Gastroesophageal sphincter (tissue), 4 donors: Measurements from ENCODE around the gene GRXCR2. TPM values are rescaled to one million over a fixed set of nuclear protein-coding genes. Genes with fewer than 3 reads are reported as not detected.

ENCODE experiments used
- ATAC-seq: fragments of 150-250 bp; one replicate; pipeline ENCODE4 v1.9.1; 2016; ENCODE audit warnings: mild to moderate bottlenecking, moderate library complexity
- H3K27ac ChIP-seq, 4 donors: fragments of 200-600 bp; sonication (generic) in 3 of 4; 1 replicate in 3 of 4; 2 replicates in 1 of 4; pipeline ENCODE4 v1.5.1; 2016 to 2019
- H3K27me3 ChIP-seq: fragments of 200-600 bp; sonication (generic); one replicate; pipeline ENCODE4 v1.5.1; 2019
- H3K36me3 ChIP-seq, 2 donors: fragments of 200-600 bp; sonication (generic); one replicate each; pipeline ENCODE4 v1.5.1; 2019; ENCODE audit warnings: control low read depth in 1 of 2
- H3K4me1 ChIP-seq, 3 donors: fragments of 200-600 bp; sonication (generic); 1 replicate in 2 of 3; 2 replicates in 1 of 3; pipeline ENCODE4 v1.5.1; 2016 to 2019; ENCODE audit warnings: control low read depth in 2 of 3
- H3K4me3 ChIP-seq, 2 donors: fragments of 200-600 bp; sonication (generic); one replicate each; pipeline ENCODE4 v1.5.1; 2019; ENCODE audit warnings: mild to moderate bottlenecking in 1 of 2, moderate library complexity in 1 of 2
- H3K9me3 ChIP-seq, 3 donors: fragments of 200-600 bp; sonication (generic); one replicate each; pipeline ENCODE4 v1.5.1; 2017 to 2019; ENCODE audit warnings: control low read depth in 2 of 3
- EP300 ChIP-seq: sonication (generic); formaldehyde crosslinking; IDR thresholded peaks from one replicate; pipeline ENCODE4 v1.6.1; 2017; ENCODE audit warnings: antibody characterized with exemption, mild to moderate bottlenecking
- POLR2A ChIP-seq, 2 donors: fragments of 450-650 bp; IDR thresholded peaks; one replicate each; pipeline ENCODE4 v1.6.1; 2017; ENCODE audit warnings: antibody characterized with exemption in 2 of 2, mild to moderate bottlenecking in 2 of 2, moderate library complexity in 1 of 2
- POLR2AphosphoS5 ChIP-seq: sonication (generic); formaldehyde crosslinking; IDR thresholded peaks from one replicate; pipeline ENCODE4 v1.6.1; 2017; ENCODE audit warnings: antibody characterized with exemption
- WGBS, 2 donors: methylation state at CpG; one replicate each; pipeline ENCODE4 v1.1.5; 2018; ENCODE audit warnings: low coverage in 1 of 2; 5-methylcytosine and 5-hydroxymethylcytosine counted together
- total RNA-seq, 4 donors: library from RNA; depleted of rRNA; stranded (reverse); fragments of >200 nt; gene quantifications; one replicate each; pipeline ENCODE4 v1.1.0, GENCODE V29; 2016
- TF ChIP-seq, protein P1 (sequence below), 4 experiments: fragments of 200-600 bp in 2 of 4; fragments of 450-650 bp in 2 of 4; sonication (generic) in 1 of 4; IDR thresholded peaks; one replicate each; pipeline ENCODE4 v1.5.1; 2017 to 2019; ENCODE audit warnings: antibody characterized with exemption in 4 of 4, mild to moderate bottlenecking in 2 of 4, moderate library complexity in 2 of 4

GRXCR2 gene
- total RNA-seq, 4 donors from 2014 or later = not detected

DNA sequence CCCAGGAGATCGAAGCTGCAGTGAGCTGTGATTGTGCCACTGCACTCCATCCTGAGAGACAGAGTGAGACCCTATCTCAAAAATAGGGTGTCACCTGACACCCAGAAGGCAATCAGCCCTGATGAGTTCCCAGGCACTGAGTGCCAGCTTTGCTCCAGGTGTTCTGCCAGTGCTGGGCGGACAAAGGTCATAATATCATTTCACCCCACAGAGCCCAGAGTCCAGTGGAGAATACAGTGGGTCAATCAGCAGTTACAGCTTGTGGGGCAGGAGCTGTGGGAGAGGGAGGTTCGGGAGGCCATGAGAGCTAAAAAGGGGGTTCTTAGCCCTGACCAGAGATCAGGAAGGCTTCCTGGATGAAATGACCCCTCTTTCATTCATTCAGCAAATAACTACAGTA, 39.2 kb upstream of the GRXCR2 start:
- H3K27me3 ChIP-seq = no peaks in the 10 kb centered on the region
- H3K36me3 ChIP-seq = no peaks in the 10 kb centered on the region
- 86% methylated on average over 1 of the region's 3 CpGs; no CpG with 5 or more reads in 1 of the 2 donors for WGBS, 2 donors
- H3K4me1 ChIP-seq = no peaks in the 10 kb centered on the region
- no peaks in the 10 kb centered on the region for H3K9me3 ChIP-seq
- ATAC-seq = no peak
- no peak overlapping the region for H3K27ac ChIP-seq
- H3K4me3 ChIP-seq = no peak overlapping the region
- TF ChIP-seq POLR2A (IDR thresholded peaks at IDR 0.05) = no peak
- no peak for TF ChIP-seq EP300
- TF ChIP-seq, protein P1, sequence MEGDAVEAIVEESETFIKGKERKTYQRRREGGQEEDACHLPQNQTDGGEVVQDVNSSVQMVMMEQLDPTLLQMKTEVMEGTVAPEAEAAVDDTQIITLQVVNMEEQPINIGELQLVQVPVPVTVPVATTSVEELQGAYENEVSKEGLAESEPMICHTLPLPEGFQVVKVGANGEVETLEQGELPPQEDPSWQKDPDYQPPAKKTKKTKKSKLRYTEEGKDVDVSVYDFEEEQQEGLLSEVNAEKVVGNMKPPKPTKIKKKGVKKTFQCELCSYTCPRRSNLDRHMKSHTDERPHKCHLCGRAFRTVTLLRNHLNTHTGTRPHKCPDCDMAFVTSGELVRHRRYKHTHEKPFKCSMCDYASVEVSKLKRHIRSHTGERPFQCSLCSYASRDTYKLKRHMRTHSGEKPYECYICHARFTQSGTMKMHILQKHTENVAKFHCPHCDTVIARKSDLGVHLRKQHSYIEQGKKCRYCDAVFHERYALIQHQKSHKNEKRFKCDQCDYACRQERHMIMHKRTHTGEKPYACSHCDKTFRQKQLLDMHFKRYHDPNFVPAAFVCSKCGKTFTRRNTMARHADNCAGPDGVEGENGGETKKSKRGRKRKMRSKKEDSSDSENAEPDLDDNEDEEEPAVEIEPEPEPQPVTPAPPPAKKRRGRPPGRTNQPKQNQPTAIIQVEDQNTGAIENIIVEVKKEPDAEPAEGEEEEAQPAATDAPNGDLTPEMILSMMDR (IDR thresholded peaks at IDR 0.05) = no peak
- TF ChIP-seq POLR2AphosphoS5 = no peak

DNA sequence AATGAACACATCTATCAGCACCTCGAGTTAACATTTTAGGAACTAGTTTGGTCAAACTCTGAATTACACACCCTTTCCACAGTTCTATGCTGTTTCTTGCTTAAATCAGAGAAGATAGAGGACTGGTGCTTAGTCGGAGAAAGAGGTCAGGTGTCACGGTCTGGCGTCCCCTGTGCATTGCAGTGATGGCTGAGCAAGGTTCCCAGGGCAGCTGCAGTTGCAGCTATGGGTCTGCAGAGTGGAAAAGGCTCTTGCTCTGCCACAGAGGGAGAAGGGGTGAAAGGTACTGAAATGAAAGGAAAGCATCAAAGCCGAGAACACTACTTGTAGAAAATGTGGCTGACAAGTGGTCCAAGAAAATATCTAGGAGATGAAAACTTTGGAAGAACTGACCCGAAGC, 38.4 kb upstream of the GRXCR2 start:
- Histone ChIP-seq H3K4me3 (no peak overlapping the region), H3K4me1 (no peaks in the 10 kb centered on the region), H3K27me3 (no peaks in the 10 kb centered on the region), H3K36me3 (no peaks in the 10 kb centered on the region), H3K9me3 (no peaks in the 10 kb centered on the region), H3K27ac (no peak overlapping the region)
- WGBS, 2 donors = 60 to 62% methylated on average over 4 to 6 of the region's 6 CpGs
- TF ChIP-seq, protein P1 (IDR thresholded peaks at IDR 0.05) = no peak
- TF ChIP-seq POLR2A (IDR thresholded peaks at IDR 0.05) = no peak
- no peak for TF ChIP-seq EP300
- no peak for TF ChIP-seq POLR2AphosphoS5
- ATAC-seq = no peak

DNA sequence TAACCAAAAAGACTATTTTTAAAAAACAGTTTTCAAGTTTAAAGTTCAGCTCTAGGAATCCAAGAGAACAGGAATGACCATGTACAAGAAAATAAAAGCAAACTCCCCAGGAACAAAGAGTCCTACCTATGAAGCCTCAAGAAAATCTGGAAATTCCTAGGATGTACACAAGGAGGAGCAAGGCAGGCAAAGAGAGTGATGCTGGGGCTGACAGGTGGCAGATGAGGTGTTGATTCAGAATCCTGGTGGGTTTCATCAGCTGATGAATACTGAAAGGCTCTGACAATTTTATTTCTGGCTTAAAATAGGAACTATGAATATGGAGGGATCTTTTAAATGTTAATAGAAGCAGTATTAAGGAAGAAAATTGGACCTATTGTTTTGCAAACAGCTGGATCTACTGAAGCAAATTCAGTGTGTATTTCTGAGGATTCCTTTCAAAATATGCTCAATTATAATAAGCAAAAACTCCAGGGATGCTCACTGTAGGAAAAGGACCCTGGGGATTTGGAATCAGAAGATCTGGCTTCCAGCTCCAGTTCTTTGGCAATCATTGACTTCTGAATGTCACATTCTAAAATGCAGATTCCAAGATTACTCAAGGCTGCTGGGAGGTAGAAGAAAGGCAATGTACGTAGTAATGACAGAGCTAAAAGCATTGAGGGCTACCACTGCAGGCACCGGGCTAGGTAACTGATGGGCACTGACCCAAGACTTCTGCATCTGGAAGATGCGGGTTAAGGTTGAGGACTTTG, 35.6 kb upstream of the GRXCR2 start:
- no peaks in the 10 kb centered on the region for H3K9me3 ChIP-seq
- TF ChIP-seq POLR2A (IDR thresholded peaks at IDR 0.05) = no peak
- TF ChIP-seq, protein P1 (IDR thresholded peaks at IDR 0.05) = peak in 1 of 4 experiments; percentile 27
- H3K27me3 ChIP-seq = no peaks in the 10 kb centered on the region
- no peak overlapping the region for H3K4me3 ChIP-seq
- no peak overlapping the region for H3K27ac ChIP-seq
- WGBS, 2 donors = 67 to 81% methylated on average over 2 to 3 of the region's 3 CpGs
- no peak for ATAC-seq
- no peaks in the 10 kb centered on the region for H3K36me3 ChIP-seq
- H3K4me1 ChIP-seq = no peaks in the 10 kb centered on the region

DNA sequence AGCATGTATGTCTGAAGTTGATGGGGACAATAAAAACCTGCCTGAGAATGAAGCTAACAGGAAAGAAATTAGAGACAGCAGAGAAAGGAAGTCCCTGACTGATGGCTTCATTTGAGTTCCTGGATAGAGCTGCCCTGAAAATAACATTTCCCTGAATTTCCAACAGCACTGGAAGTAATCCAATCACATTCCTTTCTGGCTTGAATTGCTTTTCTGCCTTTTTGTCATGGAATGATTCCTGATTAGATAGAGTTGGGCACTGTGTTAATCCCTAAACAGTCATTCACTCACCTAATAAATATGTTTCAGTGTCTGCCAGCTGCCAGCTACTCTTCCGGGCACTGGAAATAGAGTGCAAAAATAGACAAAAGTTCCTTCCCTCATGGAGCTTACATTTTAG, 33.6 kb upstream of the GRXCR2 start:
- ATAC-seq = no peak
- no peaks in the 10 kb centered on the region for H3K36me3 ChIP-seq
- TF ChIP-seq POLR2A (IDR thresholded peaks at IDR 0.05) (no peak), POLR2AphosphoS5 (no peak), EP300 (no peak)
- TF ChIP-seq, protein P1 (IDR thresholded peaks at IDR 0.05) = no peak
- no peaks in the 10 kb centered on the region for H3K27me3 ChIP-seq
- no peak overlapping the region for H3K27ac ChIP-seq
- no peak overlapping the region for H3K4me3 ChIP-seq
- 67 to 71% methylated on average over 1 of the region's 1 CpG for WGBS, 2 donors
- H3K9me3 ChIP-seq = no peaks in the 10 kb centered on the region
- no peaks in the 10 kb centered on the region for H3K4me1 ChIP-seq

DNA sequence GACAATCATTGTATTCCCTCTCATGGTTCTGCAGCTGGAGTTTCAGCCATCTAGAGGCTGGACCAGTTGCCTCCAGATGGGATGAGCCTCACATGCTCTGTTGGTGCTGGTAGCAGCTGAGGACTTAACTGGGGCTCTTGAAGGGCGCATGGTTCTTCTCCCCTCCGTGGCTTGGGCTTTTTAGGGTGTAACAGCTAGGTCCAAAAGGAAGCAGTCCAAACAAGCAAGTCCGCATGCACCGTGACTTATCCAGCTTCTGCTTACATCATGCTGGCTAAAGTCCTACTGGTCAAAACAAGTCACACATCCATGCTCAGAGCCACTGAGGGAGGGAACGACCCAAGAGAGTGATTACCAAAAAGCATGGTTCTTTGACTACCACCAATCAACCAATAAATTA, 31.9 kb upstream of the GRXCR2 start:
- ATAC-seq = no peak
- no peaks in the 10 kb centered on the region for H3K4me1 ChIP-seq
- WGBS, 2 donors = 91% methylated on average over 5 of the region's 5 CpGs; no CpG with 5 or more reads in 1 of the 2 donors
- no peak overlapping the region for H3K27ac ChIP-seq
- H3K9me3 ChIP-seq = peaks cover 0 to 2% (median 0%) of the 10 kb centered on the region in 3 donors
- TF ChIP-seq EP300 (no peak), POLR2AphosphoS5 (no peak), POLR2A (IDR thresholded peaks at IDR 0.05) (no peak)
- TF ChIP-seq, protein P1 (IDR thresholded peaks at IDR 0.05) = no peak
- H3K27me3 ChIP-seq = no peaks in the 10 kb centered on the region
- H3K36me3 ChIP-seq = no peaks in the 10 kb centered on the region
- no peak overlapping the region for H3K4me3 ChIP-seq
